Neural crest cell (in vitro differentiated cells): ENCODE data around the gene SORBS1. TPM values are rescaled to one million over a fixed set of nuclear protein-coding genes. Genes with fewer than 3 reads are reported as not detected.

Source experiments
- DNase-seq: peaks from one replicate; pipeline ENCODE4 v3.0.0; 2021; ENCODE audit warnings: low read depth, mixed read lengths, low spot score
- H3K27ac Mint-ChIP-seq: one replicate; pipeline ENCODE4 v1.8.0; 2021; ENCODE audit warnings: mild to moderate bottlenecking, mixed read lengths; ENCODE audit not compliant: unreplicated experiment
- H3K27me3 Mint-ChIP-seq: 2 replicates; pipeline ENCODE4 v1.8.0; 2021; ENCODE audit warnings: low read depth, mild to moderate bottlenecking, mixed read lengths
- H3K36me3 Mint-ChIP-seq: 2 replicates; pipeline ENCODE4 v1.8.0; 2021; ENCODE audit warnings: low read depth, mild to moderate bottlenecking, mixed read lengths
- H3K4me1 Mint-ChIP-seq: 2 replicates; pipeline ENCODE4 v1.8.0; 2021; ENCODE audit warnings: mixed read lengths
- H3K4me3 Mint-ChIP-seq: one replicate; pipeline ENCODE4 v1.8.0; 2021; ENCODE audit warnings: mild to moderate bottlenecking, mixed read lengths
- H3K9me3 Mint-ChIP-seq: 2 replicates; pipeline ENCODE4 v1.8.0; 2021; ENCODE audit warnings: mixed read lengths
- total RNA-seq: library from RNA; stranded (reverse); gene quantifications from 2 replicates; pipeline ENCODE4 v1.2.1, GENCODE V29; 2021
- TF ChIP-seq, protein P1 (sequence below): fragments of 200-600 bp; sonication (generic); conservative IDR thresholded peaks from 2 replicates; pipeline ENCODE4 v1.5.0; 2021; ENCODE audit warnings: antibody characterized with exemption, mild to moderate bottlenecking

Gene SORBS1
- total RNA-seq, 1 donor from 2014 or later, result 15.3 TPM

DNA sequence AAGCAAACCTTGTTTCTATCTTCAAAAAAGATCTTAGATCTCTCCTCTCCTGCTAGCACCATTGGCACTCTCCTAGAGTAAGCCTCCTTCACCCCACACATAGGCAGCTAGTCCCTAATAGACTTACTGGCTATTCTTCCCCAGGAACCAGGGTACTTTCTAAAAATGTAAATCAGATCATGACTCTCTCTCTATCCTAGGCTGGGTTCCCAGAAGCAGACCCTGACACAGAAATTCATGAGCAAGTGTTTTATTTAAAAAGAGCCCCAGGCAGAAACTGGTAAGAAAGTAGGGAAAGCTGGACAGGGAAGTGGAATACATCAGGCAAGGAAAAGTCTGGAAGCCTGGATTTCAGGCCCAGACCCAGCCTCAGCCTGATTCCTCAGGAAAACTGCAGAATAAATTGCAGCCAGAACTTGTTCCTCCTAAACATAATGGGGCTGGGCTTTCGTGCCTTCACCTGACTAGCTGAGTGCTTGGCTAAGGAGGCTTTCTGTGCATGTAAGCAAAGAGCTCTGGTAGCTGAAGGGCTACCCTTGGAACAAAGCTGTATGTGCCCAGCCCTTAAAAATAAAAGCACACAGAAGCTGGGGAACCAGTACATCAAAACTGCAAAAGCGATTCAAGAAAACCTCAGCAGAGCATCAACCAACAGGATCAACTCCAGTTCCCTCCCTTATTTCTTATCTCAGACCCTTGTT lies 18.8 kb upstream of the SORBS1 start:
- no peaks in the 10 kb centered on the region for H3K4me1 Mint-ChIP-seq
- peaks cover 5% of the 10 kb centered on the region for H3K27me3 Mint-ChIP-seq
- H3K36me3 Mint-ChIP-seq, result no peaks in the 10 kb centered on the region

DNA sequence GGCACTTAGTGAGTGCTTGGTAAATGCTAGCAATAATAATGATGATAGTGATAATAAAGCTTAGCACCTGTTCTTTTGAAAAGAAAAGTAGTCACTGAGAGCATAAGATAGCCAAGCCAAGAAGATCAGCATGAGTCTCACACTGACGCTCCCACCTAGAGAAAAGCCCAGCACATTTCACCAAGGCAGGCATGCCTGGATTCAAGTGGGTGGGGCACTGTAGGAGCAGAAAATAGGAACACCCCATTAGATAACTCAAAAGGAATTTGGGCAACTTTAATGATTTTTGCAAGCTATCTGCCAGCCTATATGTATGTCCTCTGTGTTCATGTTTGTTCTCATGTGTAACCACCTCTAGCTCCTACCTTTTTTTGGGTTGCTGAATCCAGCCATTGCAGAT lies 18.1 kb upstream of the SORBS1 start:
- peaks cover 5% of the 10 kb centered on the region for H3K27me3 Mint-ChIP-seq
- H3K27ac Mint-ChIP-seq, result no peak overlapping the region
- TF ChIP-seq, protein P1, sequence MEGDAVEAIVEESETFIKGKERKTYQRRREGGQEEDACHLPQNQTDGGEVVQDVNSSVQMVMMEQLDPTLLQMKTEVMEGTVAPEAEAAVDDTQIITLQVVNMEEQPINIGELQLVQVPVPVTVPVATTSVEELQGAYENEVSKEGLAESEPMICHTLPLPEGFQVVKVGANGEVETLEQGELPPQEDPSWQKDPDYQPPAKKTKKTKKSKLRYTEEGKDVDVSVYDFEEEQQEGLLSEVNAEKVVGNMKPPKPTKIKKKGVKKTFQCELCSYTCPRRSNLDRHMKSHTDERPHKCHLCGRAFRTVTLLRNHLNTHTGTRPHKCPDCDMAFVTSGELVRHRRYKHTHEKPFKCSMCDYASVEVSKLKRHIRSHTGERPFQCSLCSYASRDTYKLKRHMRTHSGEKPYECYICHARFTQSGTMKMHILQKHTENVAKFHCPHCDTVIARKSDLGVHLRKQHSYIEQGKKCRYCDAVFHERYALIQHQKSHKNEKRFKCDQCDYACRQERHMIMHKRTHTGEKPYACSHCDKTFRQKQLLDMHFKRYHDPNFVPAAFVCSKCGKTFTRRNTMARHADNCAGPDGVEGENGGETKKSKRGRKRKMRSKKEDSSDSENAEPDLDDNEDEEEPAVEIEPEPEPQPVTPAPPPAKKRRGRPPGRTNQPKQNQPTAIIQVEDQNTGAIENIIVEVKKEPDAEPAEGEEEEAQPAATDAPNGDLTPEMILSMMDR, result no peak
- H3K36me3 Mint-ChIP-seq, result no peaks in the 10 kb centered on the region
- no peaks in the 10 kb centered on the region for H3K9me3 Mint-ChIP-seq
- H3K4me3 Mint-ChIP-seq, result no peak overlapping the region
- no peaks in the 10 kb centered on the region for H3K4me1 Mint-ChIP-seq
- DNase-seq, result no peak

More for the DNA sequence above, 18.8 kb upstream of the SORBS1 start:
- no peak for DNase-seq
- Mint-ChIP-seq H3K4me3 (no peak overlapping the region), H3K27ac (no peak overlapping the region), H3K9me3 (no peaks in the 10 kb centered on the region)
- TF ChIP-seq, protein P1, result no peak

DNA sequence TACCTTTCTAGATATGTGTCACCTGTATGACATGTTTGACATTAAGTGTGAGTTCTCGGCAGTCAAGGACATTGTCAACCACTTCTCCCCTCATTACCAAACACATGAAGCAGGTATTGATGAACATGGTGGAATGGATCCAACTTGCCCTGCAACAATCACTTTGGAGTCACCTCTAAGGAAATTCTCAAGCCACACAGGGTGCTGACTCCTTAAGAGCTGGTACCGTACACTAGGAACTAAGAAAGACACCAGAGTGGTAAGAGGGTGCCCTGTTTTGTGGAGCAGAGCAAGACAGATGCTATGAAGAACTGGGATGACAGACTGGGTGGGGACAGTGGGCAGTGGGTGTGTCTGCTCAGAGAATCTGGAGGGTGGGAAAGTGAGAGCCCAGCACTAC lies 17.4 kb upstream of the SORBS1 start:
- Mint-ChIP-seq H3K27me3 (peaks cover 5% of the 10 kb centered on the region), H3K27ac (no peak overlapping the region), H3K4me3 (no peak overlapping the region), H3K36me3 (no peaks in the 10 kb centered on the region), H3K9me3 (no peaks in the 10 kb centered on the region), H3K4me1 (no peaks in the 10 kb centered on the region)
- TF ChIP-seq, protein P1, result no peak
- DNase-seq, result no peak

DNA sequence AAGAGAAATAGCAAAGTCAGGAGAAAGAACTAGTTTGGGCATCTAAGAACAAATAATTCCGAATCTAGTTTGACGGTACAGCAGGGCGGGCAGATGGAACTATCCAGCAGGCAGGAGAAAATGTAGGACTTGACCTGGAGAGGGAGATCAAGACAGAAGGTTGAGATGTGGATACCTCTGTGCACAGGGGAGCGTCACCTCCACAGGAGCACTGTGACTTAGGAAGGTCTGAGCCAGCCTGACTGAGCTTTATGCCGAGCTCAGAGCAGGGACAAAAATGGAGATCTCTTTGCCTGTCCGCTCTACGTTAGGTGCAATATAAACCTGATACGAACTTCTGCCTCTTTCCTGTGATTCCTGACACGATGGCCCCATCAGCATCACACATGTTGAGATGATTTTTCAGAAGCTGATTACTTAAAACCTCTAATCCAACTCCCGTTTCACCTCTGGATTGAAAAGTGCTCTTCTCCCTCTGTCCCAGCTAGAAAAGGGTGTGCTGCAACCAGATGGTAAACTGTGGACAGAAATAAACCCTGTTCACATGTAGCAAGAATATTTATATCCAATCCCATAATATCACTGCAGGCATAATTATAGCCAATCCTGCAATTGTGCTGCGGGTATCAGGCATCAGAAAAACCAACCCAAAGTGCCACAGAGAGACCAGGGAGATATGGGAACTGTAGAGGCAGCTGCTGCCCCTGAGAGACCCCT lies 13.6 kb upstream of the SORBS1 start:
- peaks cover 3% of the 10 kb centered on the region for H3K27me3 Mint-ChIP-seq
- peaks cover 9% of the 10 kb centered on the region for H3K4me1 Mint-ChIP-seq
- DNase-seq, result no peak
- no peak overlapping the region for H3K27ac Mint-ChIP-seq
- H3K9me3 Mint-ChIP-seq, result no peaks in the 10 kb centered on the region
- no peaks in the 10 kb centered on the region for H3K36me3 Mint-ChIP-seq
- no peak overlapping the region for H3K4me3 Mint-ChIP-seq
- TF ChIP-seq, protein P1, result no peak

DNA sequence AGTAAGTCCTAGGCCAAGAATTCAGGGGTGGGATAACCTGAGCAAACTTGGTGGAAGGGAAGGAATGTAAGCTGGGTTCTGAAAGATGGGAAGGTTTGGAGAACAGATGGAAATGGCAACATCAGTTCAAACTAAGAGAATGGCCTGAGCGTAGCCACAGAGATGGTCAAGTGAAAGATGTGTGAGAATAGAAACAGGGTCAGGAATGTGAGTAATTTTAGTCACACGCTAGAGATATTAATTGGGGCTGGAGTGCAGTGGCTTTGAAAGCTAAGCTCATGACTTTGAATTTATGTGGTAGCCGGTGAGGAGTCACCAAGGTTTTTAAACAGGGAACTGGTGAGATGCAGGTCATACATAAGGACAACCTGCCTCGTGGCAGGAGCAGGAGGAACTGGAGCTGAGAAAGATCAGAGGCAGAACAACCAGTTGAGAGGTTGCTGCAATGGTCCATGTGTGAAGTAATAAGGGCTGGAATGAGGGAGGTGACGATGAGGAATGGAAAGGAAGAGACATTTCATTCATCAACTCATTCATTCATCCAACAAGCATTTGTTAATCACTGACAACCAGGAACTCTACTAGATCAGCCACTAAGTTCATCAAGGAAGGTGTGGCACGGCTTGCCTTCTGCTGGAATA lies 12.9 kb upstream of the SORBS1 start:
- Mint-ChIP-seq H3K4me1 (peaks cover 9% of the 10 kb centered on the region), H3K9me3 (no peaks in the 10 kb centered on the region), H3K36me3 (no peaks in the 10 kb centered on the region), H3K27ac (no peak overlapping the region), H3K27me3 (peaks cover 3% of the 10 kb centered on the region), H3K4me3 (no peak overlapping the region)
- no peak for DNase-seq
- TF ChIP-seq, protein P1, result no peak
